ENCODE results near the gene SGCA. TPM values are rescaled to one million over a fixed set of nuclear protein-coding genes. Genes with fewer than 3 reads are reported as not detected.

The SGCA gene
- total RNA-seq, 1 experiment from 2014 or later, result 207 TPM

- no peak for DNase-seq (ENCODE audit: low read depth)
Observed at GRCh38 chr17:50149091-50149416, 16.8 kb upstream of the SGCA start.

GRCh38 chr17:50149417-50150353 is 16.1 kb upstream of the SGCA start:
- DNase-seq (ENCODE audit: low read depth), result peak; percentile 56

- no peak for DNase-seq (ENCODE audit: low read depth)
Observed at GRCh38 chr17:50150354-50151040, 15.3 kb upstream of the SGCA start, which contains the start of gene PPP1R9B. PPP1R9B (minus strand) TSS chr17:50150677; CDS start chr17:50150513, 164 bp downstream.

GRCh38 chr17:50151041-50151936 is 14.5 kb upstream of the SGCA start:
- peak; percentile 87 for DNase-seq (ENCODE audit: low read depth)

- peak; percentile 90 for DNase-seq (ENCODE audit: low read depth)
Observed at GRCh38 chr17:50151937-50152547, 13.8 kb upstream of the SGCA start.

GRCh38 chr17:50152736-50153135 is 13.1 kb upstream of the SGCA start:
- DNase-seq (ENCODE audit: low read depth), result no peak

GRCh38 chr17:50153650-50154575 is 11.9 kb upstream of the SGCA start:
- DNase-seq (ENCODE audit: low read depth), result no peak

GRCh38 chr17:50154604-50155003 is 11.2 kb upstream of the SGCA start:
- no peak for DNase-seq (ENCODE audit: low read depth)

GRCh38 chr17:50155115-50155819 is 10.5 kb upstream of the SGCA start:
- DNase-seq (ENCODE audit: low read depth), result peak; percentile 48

GRCh38 chr17:50157891-50158290 is 7.9 kb upstream of the SGCA start:
- DNase-seq (ENCODE audit: low read depth), result no peak

GRCh38 chr17:50161023-50161910 is 4.5 kb upstream of the SGCA start:
- peak; percentile 87 for DNase-seq (ENCODE audit: low read depth)

- DNase-seq (ENCODE audit: low read depth), result no peak
Observed at GRCh38 chr17:50161911-50162288, 3.9 kb upstream of the SGCA start.

GRCh38 chr17:50162466-50163254 is 3.1 kb upstream of the SGCA start:
- no peak for DNase-seq (ENCODE audit: low read depth)

- no peak for DNase-seq (ENCODE audit: low read depth)
Observed at GRCh38 chr17:50163843-50164696, 1.7 kb upstream of the SGCA start.

- DNase-seq (ENCODE audit: low read depth), result no peak
Observed at GRCh38 chr17:50164697-50164988, 1.2 kb upstream of the SGCA start.

GRCh38 chr17:50165066-50165465 is 739 bp upstream of the SGCA start:
- no peak for DNase-seq (ENCODE audit: low read depth)

- DNase-seq (ENCODE audit: low read depth), result no peak
Observed at GRCh38 chr17:50165466-50165865, 339 bp upstream of the SGCA start.

All from LHCN-M2 (cell line).